ENCODE results near the gene IQCH.

- no peak for TF ChIP-seq CTCF (IDR thresholded peaks at IDR 0.05; ENCODE audit: low read depth, low read length, poor library complexity, severe bottlenecking)
- no peak for TF ChIP-seq EZH2phosphoT487 (IDR thresholded peaks at IDR 0.05; ENCODE audit: borderline replicate concordance, low read length)
These were observed 131.4 kb downstream of the IQCH start for GRCh38 chr15:67385971-67386370.

Measured in DOHH2 (cell line).